Measurements from ENCODE around the gene FOXA2. TPM values are rescaled to one million over a fixed set of nuclear protein-coding genes. Genes with fewer than 3 reads are reported as not detected.

Gene FOXA2
- total RNA-seq, 4 donors from 2014 or later, result 4.1 to 9.1 (median 5.4) TPM

DNA sequence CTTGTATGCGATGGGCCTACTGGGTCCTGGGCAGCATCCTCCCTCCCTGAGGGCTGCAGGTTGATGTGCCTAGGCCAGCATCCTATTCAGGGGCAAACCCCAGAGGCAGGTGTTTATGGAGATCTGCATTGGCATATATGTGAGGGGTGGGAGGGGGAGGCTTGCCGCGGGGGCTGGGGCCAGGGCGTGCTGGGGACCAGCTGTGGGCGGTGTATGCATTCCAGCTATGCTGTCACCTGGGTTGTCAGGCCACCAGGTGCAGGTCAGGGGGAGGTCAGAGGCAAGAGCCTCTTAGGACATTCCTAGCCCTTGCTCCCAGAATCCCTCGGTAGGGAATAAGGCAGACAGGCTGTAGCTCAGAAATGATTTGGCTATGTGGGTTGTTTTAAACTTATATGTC lies 11.9 kb downstream of the FOXA2 start:
- Histone ChIP-seq H3K27me3 (peaks cover 0 to 13% of the 10 kb centered on the region in 2 donors), H3K4me1 (no peaks in the 10 kb centered on the region), H3K4me3 (no peak overlapping the region), H3K36me3 (no peaks in the 10 kb centered on the region), H3K9me3 (peaks cover 0 to 6% (median 0%) of the 10 kb centered on the region in 4 donors), H3K27ac (no peak overlapping the region)
- TF ChIP-seq, protein P1, sequence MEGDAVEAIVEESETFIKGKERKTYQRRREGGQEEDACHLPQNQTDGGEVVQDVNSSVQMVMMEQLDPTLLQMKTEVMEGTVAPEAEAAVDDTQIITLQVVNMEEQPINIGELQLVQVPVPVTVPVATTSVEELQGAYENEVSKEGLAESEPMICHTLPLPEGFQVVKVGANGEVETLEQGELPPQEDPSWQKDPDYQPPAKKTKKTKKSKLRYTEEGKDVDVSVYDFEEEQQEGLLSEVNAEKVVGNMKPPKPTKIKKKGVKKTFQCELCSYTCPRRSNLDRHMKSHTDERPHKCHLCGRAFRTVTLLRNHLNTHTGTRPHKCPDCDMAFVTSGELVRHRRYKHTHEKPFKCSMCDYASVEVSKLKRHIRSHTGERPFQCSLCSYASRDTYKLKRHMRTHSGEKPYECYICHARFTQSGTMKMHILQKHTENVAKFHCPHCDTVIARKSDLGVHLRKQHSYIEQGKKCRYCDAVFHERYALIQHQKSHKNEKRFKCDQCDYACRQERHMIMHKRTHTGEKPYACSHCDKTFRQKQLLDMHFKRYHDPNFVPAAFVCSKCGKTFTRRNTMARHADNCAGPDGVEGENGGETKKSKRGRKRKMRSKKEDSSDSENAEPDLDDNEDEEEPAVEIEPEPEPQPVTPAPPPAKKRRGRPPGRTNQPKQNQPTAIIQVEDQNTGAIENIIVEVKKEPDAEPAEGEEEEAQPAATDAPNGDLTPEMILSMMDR (IDR thresholded peaks at IDR 0.05), result no peak
- no peak for TF ChIP-seq POLR2A (IDR thresholded peaks at IDR 0.05)
- no peak for DNase-seq

DNA sequence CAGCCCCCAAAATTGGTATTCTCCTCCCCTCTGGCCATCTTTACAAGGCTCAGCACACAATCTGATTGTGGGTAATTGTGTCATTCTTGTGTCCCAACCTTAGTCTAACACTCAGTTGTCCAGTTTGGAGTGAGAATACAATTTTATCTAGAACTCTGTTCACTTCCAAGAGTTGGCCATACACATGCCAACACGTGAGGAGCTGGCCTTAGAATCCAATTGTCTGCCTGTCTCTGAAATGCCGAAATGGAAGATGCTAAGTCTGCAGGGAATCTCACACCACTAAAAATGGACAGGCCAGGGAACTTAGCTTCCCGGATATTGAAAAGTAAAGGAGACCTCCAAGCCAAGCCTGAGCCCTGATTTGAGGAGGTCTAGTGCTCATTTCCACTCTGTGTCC lies 12.3 kb downstream of the FOXA2 start:
- Histone ChIP-seq H3K27me3 (peaks cover 0 to 10% of the 10 kb centered on the region in 2 donors), H3K27ac (no peak overlapping the region), H3K4me1 (no peaks in the 10 kb centered on the region), H3K4me3 (no peak overlapping the region), H3K36me3 (no peaks in the 10 kb centered on the region), H3K9me3 (peaks cover 0 to 6% (median 0%) of the 10 kb centered on the region in 4 donors)
- TF ChIP-seq, protein P1 (IDR thresholded peaks at IDR 0.05), result no peak
- no peak for TF ChIP-seq POLR2A (IDR thresholded peaks at IDR 0.05)
- DNase-seq, result no peak

DNA sequence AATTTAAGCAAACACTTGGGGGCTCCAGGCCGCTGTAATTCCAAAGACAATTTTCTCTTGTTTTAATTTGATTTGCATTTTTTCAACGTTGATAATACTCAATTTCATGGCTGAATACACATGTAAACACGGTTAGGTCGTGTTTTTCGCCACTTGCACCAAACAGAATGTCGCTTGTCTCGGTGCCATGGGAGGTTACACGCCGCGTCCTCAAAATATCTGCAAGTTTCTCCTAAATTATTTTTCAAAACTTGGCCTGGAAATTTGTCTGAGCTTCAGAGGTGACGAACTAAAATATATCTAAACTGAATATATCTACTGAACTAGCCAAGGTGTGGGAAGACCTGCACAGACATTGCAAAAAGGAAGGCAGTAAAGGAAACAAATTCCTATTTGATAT lies 15.0 kb downstream of the FOXA2 start:
- no peak for DNase-seq
- H3K4me3 ChIP-seq, result no peak overlapping the region
- H3K36me3 ChIP-seq, result no peaks in the 10 kb centered on the region
- TF ChIP-seq, protein P1 (IDR thresholded peaks at IDR 0.05), result no peak
- no peak for TF ChIP-seq POLR2A (IDR thresholded peaks at IDR 0.05)
- no peaks in the 10 kb centered on the region for H3K4me1 ChIP-seq
- no peaks in the 10 kb centered on the region for H3K27me3 ChIP-seq
- peaks cover 0 to 6% (median 0%) of the 10 kb centered on the region in 4 donors for H3K9me3 ChIP-seq
- H3K27ac ChIP-seq, result no peak overlapping the region

DNA sequence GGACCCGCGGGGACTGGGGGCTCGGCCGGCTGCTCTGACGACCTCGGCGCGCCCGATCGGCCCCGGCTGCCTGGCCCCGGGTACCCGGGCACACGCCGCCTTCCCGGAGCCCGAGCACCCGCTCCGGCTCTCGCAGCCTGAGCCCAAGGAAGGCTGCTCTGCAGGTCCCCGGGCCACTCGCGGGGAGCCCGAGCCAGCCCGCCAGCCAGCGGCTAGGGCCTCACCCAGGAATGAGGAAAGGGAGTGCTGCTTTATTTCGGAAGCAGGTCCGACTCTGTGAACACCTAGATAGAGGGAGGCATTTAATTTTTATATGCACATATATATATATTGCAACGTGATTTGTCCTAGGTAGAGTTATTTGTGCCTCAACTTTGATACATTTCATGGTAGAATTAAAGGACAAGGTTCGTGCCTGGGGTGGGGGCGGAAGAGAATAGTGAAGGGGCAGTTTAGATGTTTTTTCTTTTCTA lies 15.5 kb downstream of the FOXA2 start:
- Histone ChIP-seq H3K27ac (no peak overlapping the region), H3K9me3 (peaks cover 0 to 6% (median 0%) of the 10 kb centered on the region in 4 donors), H3K4me1 (no peaks in the 10 kb centered on the region), H3K36me3 (no peaks in the 10 kb centered on the region), H3K27me3 (no peaks in the 10 kb centered on the region), H3K4me3 (peak overlapping the region in 2 of 4 donors; percentile 6 to 34)
- TF ChIP-seq POLR2A (IDR thresholded peaks at IDR 0.05), result no peak
- TF ChIP-seq, protein P1 (IDR thresholded peaks at IDR 0.05), result no peak
- no peak for DNase-seq

DNA sequence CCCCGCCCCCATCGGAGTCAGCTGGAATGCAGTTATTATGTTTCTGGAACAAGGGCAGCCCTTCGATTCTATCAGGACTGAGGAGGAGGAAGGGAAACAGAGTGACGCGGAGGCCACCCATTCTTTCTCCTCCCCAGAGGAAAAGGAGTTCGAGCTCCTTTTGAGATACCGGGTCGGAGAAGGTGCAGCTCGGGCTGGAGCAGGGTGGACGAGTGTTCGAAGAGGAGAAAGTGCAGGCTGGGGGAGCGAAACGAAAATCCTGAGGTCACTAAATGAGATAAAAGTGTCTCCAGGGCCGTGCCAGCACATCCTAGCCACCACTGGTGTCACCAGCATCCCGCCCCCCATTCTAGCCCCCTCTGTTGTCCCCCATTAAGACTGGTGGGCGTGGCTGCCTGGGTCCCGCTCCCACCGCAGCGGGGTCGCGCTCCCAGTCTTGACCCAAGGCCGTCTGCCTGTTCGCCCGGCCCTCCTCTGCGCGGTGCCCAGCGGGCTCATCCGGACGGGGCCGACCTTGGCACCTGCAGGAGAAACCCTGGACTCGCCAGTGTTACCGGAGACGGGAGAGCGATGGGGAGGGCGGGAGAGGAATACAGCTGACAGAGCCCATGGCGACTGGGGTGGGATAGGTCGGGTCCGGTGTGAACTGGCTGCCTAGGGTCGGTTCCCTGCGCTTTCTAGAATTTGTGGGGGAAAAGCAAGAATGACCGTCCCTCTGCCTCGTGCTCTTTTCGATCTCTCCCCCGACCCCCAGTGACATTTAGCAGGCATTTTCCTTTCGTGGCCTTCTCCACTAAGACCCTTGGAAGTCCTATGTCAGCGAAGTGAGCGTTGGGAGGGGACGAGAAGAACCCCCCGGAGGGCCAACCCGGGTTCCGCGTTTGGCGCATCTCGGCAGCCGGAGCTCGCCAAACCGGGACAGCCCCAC lies 16.2 kb downstream of the FOXA2 start:
- no peaks in the 10 kb centered on the region for H3K36me3 ChIP-seq
- peak overlapping the region in 2 of 4 donors; percentile 6 to 34 for H3K4me3 ChIP-seq
- peaks cover 0 to 6% (median 0%) of the 10 kb centered on the region in 4 donors for H3K9me3 ChIP-seq
- no peak overlapping the region for H3K27ac ChIP-seq
- no peak for DNase-seq
- TF ChIP-seq, protein P1 (IDR thresholded peaks at IDR 0.05), result no peak
- TF ChIP-seq POLR2A (IDR thresholded peaks at IDR 0.05), result no peak
- H3K4me1 ChIP-seq, result no peaks in the 10 kb centered on the region
- H3K27me3 ChIP-seq, result no peaks in the 10 kb centered on the region

Measured in Peyer's patch (tissue), 4 donors.